Duodenal mucosa (tissue), 2 donors: ENCODE measurements around the gene PDS5B.
"Not testable (repeated sequence)": the region's sequence is repeated elsewhere in the genome, so short reads cannot be mapped to it uniquely, and the experiment has no call there.

Experiments used
- H3K27ac ChIP-seq: one replicate; pipeline ENCODE4 v1.7.0; 2013; ENCODE audit warnings: low read depth, low read length
- H3K27me3 ChIP-seq, 2 donors: one replicate each; pipeline ENCODE4 v1.7.0; 2013; ENCODE audit warnings: low read length in 2 of 2, control low read depth in 1 of 2; ENCODE audit not compliant: insufficient read depth in 2 of 2, control insufficient read depth in 1 of 2
- H3K36me3 ChIP-seq, 2 donors: one replicate each; pipeline ENCODE4 v1.7.0; 2013; ENCODE audit warnings: low read length in 2 of 2, control low read depth in 1 of 2; ENCODE audit not compliant: insufficient read depth in 2 of 2, control insufficient read depth in 1 of 2
- H3K4me1 ChIP-seq, 2 donors: one replicate each; pipeline ENCODE4 v1.7.0; 2013; ENCODE audit warnings: low read length in 2 of 2, control low read depth in 1 of 2; ENCODE audit not compliant: insufficient read depth in 2 of 2, control insufficient read depth in 1 of 2
- H3K4me3 ChIP-seq, 2 donors: one replicate each; pipeline ENCODE4 v1.7.0; 2013; ENCODE audit warnings: low read length in 2 of 2, low read depth in 1 of 2
- H3K9ac ChIP-seq, 2 donors: one replicate each; pipeline ENCODE4 v1.7.0; 2013; ENCODE audit warnings: low read length in 2 of 2, low read depth in 1 of 2
- H3K9me3 ChIP-seq, 2 donors: one replicate each; pipeline ENCODE4 v1.7.0; 2013; ENCODE audit warnings: low read length in 2 of 2, control low read depth in 1 of 2; ENCODE audit not compliant: control insufficient read depth in 1 of 2

The PDS5B gene

DNA sequence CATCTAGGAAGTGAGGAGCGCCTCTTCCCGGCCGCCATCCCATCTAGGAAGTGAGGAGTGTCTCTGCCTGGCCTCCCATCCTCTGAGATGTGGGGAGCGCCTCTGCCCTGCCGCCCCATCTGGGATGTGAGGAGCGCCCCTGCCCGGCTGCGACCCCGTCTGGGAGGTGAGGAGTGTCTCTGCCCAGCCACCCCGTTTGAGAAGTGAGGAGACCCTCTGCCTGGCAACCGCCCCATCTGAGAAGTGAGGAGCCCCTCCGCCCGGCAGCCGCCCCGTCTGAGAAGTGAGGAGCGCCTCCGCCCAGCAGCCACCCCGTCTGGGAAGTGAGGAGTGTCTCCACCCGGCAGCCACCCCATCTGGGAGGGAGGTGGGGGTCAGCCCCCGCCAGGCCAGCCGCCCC lies 129.9 kb downstream of the PDS5B start:
- not testable (repeated sequence) for H3K27me3 ChIP-seq, H3K27ac ChIP-seq, H3K9ac ChIP-seq, H3K4me1 ChIP-seq, H3K4me3 ChIP-seq, H3K9me3 ChIP-seq
- peaks cover 18 to 30% of the 10 kb centered on the region in 2 donors for H3K36me3 ChIP-seq

DNA sequence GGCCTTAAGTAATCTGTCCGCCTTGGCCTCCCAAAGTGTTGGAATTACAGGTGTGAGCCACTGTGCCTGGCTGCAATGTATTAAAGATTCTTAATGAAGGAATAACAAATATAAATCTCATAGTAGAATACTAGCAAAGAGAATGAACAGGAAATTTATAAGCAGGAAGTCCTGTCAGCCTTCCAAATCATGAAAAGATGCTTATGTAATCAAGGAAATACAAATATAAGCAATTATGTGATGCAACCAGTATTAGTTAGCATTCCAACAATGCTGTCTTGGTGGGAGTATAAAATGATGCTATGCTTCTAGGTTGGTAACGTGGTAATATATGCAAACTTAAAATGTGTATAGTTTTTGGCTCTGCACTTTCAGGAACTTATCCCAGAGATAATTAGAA lies 133.8 kb downstream of the PDS5B start:
- no peaks in the 10 kb centered on the region for H3K27me3 ChIP-seq
- H3K9me3 ChIP-seq, result peaks cover 0 to 2% of the 10 kb centered on the region in 2 donors
- no peak overlapping the region for H3K4me3 ChIP-seq
- H3K4me1 ChIP-seq, result no peaks in the 10 kb centered on the region
- H3K9ac ChIP-seq, result no peak overlapping the region
- no peak overlapping the region for H3K27ac ChIP-seq
- H3K36me3 ChIP-seq, result peaks cover 5 to 15% of the 10 kb centered on the region in 2 donors

DNA sequence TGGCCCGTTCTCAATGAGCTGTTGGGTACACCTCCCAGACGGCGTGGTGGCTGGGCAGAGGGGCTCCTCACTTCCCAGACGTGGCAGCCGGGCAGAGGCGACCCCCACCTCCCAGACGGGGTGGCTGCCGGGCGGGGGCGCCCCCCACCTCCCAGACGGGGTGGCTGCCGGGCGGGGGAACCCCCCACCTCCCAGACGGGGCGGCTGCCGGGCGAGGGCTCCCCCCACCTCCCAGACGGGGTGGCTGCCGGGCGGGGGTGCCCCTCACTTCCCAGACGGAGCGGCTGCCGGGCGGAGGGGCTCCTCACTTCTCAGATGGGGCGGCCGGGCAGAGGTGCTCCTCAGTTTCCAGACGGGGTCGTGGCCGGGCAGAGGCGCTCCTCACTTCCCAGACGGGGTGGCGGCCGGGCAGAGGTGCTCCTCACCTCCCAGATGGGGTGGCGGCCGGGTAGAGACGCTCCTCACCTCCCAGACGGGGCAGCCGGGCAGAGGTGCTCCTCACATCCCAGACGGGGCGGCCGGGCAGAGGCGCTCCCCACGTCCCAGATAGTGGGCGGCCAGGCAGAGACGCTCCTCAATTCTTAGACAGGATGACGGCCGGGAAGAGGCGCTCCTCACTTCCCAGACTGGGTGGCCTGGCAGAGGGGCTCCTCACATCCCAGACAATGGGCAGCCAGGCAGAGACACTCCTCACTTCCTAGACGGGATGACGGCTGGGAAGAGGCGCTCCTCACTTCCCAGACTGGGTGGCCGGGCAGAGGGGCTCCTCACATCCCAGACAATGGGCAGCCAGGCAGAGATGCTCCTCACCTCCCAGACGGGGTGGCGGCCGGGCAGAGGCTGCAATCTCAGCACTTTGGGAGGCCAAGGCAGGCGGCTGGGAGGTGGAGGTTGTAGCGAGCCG lies 135.1 kb downstream of the PDS5B start:
- not testable (repeated sequence) for H3K4me3 ChIP-seq, H3K4me1 ChIP-seq

DNA sequence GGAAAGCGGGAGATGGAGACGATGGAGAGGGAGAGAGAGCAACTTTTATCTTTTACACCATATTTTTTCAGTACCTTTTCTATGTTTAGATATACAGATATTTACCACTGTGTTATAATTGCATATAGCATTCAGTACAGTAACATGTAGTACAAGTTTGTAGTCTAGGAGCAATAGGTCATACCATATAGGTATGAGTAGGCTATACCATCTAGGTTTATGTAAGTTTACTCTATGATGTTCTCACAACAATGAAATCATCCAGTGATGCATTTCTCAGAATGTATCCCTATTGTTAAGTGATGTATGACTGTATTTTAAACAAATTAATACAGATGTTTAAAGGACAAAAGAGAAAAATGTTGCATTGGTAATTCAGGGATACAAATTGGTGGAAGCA lies 136.1 kb downstream of the PDS5B start:
- no peak overlapping the region for H3K4me3 ChIP-seq
- H3K27ac ChIP-seq, result no peak overlapping the region
- no peaks in the 10 kb centered on the region for H3K27me3 ChIP-seq
- peaks cover 0 to 11% of the 10 kb centered on the region in 2 donors for H3K36me3 ChIP-seq
- H3K4me1 ChIP-seq, result no peaks in the 10 kb centered on the region
- no peaks in the 10 kb centered on the region for H3K9me3 ChIP-seq
- H3K9ac ChIP-seq, result no peak overlapping the region

More for the DNA sequence above, 135.1 kb downstream of the PDS5B start:
- peaks cover 0 to 11% of the 10 kb centered on the region in 2 donors for H3K36me3 ChIP-seq
- H3K27ac ChIP-seq, H3K27me3 ChIP-seq, H3K9ac ChIP-seq, H3K9me3 ChIP-seq: not testable (repeated sequence)

DNA sequence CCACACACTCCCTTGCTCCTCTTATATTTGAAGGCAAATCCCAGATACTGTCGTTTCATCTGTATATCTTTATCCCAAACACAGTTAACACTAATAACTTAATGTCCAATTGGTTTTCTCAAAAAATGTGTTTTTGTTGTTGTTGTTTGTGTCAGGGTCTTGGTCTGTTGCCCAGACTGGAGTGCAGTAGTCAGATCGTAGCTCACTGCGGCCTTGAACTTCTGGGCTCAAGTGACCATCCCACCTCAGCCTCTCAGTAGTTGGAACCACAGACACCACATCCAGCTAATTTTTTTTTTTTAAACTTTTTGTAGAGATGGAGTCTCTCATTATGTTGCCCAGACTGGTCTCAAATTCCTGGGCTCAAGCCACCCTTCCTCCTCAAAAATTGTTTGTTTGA lies 137.7 kb downstream of the PDS5B start:
- Histone ChIP-seq H3K9ac (no peak overlapping the region), H3K9me3 (no peaks in the 10 kb centered on the region), H3K36me3 (peaks cover 0 to 11% of the 10 kb centered on the region in 2 donors), H3K4me3 (no peak overlapping the region), H3K27me3 (no peaks in the 10 kb centered on the region), H3K4me1 (no peaks in the 10 kb centered on the region), H3K27ac (no peak overlapping the region)

DNA sequence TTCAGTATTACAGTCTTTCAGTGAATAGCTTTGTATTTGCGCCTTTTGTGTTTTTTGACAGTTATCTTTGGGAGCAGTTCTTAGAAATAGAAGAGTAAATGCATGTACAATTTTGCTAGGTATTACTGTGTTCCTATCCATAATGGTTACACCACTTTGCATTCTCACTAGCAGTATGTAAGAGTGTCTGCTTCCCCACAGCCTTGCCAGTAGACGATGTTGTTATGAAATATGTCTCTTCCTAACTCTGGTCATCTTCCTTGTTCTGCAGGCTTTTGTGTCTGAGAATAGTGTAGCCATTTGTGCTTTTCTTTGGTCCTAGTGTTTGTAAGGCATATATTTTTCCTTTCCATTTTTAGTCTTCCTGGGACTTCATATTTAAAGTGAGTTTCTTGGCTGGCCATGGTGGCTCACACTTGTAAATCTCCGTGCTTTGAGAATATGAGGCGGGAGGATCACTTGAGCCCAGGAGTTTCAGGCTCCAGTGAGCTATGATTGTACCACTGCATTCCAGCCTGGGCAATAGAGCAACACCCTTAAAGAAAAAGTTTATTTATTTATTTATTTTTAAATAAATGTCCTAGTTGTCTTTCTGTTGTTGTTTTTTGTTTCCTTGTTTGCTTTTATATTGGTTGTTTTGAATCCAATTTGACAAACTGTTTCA lies 140.3 kb downstream of the PDS5B start:
- Histone ChIP-seq H3K27ac (no peak overlapping the region), H3K9ac (no peak overlapping the region)

DNA sequence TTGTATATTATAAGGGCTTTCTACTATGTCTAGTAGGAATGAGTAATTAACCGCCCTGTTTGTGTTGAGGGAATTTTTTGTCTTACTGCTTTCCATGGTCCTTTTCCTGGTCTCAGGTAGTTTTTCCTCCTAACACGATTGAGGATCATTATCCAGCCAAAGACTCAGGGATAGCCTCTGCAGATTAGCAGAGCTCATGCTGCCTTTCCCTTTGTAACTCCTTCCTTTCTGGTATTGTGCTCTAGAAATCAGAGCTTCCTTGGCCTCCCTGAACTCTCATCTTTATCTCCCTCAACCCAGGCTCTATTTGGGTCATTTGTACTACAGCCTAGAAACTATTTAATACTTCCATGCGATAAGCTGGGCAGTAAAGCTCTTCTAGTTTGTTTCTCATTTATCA lies 142.1 kb downstream of the PDS5B start:
- no peaks in the 10 kb centered on the region for H3K27me3 ChIP-seq
- H3K9me3 ChIP-seq, result no peaks in the 10 kb centered on the region
- no peak overlapping the region for H3K27ac ChIP-seq
- no peak overlapping the region for H3K9ac ChIP-seq
- peaks cover 0 to 11% of the 10 kb centered on the region in 2 donors for H3K36me3 ChIP-seq
- H3K4me1 ChIP-seq, result peaks cover 0 to 5% of the 10 kb centered on the region in 2 donors
- no peak overlapping the region for H3K4me3 ChIP-seq

More for the DNA sequence above, 140.3 kb downstream of the PDS5B start:
- Histone ChIP-seq H3K36me3 (peaks cover 0 to 11% of the 10 kb centered on the region in 2 donors), H3K9me3 (no peaks in the 10 kb centered on the region), H3K27me3 (no peaks in the 10 kb centered on the region), H3K4me1 (peaks cover 0 to 3% of the 10 kb centered on the region in 2 donors), H3K4me3 (no peak overlapping the region)

DNA sequence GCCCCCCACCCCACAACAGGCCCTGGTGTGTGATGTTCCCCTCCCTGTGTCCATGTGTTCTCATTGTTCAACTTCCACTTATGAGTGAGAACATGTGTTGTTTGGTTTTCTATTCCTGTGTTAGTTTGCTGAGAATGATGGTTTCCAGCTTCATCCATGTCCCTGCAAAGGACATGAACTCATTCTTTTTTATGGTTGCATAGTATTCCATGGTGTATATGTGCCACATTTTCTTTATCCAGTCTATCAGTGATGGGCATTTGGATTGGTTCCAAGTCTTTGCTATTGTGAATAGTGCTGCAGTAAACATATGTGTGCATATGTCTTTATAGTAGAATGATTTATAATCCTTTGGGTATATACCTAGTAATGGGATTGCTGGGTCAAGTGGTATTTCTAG lies 142.8 kb downstream of the PDS5B start:
- not testable (repeated sequence) for H3K27ac ChIP-seq, H3K4me3 ChIP-seq, H3K4me1 ChIP-seq, H3K36me3 ChIP-seq, H3K9me3 ChIP-seq, H3K9ac ChIP-seq, H3K27me3 ChIP-seq

DNA sequence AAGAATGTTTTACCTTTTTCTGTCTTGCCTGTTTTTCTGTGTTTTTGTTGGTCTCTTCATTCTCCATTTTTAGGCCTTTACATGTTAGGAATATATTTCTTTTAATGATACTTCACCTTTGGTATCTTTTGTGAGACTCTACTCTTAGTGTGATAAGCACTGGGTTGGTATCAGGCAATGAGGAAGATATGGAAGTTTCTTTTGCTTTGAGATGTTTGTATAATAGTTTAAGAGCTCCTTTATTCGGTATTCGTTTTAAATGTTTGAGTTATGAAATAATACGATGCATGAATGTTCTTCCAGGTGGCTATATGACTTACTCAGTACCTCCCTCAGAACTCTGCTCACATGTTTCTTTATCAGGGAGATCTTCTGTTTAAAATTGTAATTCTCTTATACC lies 144.8 kb downstream of the PDS5B start:
- Histone ChIP-seq H3K27ac (no peak overlapping the region), H3K36me3 (no peaks in the 10 kb centered on the region), H3K4me1 (peaks cover 5 to 11% of the 10 kb centered on the region in 2 donors), H3K4me3 (no peak overlapping the region), H3K27me3 (no peaks in the 10 kb centered on the region), H3K9me3 (no peaks in the 10 kb centered on the region), H3K9ac (no peak overlapping the region)

DNA sequence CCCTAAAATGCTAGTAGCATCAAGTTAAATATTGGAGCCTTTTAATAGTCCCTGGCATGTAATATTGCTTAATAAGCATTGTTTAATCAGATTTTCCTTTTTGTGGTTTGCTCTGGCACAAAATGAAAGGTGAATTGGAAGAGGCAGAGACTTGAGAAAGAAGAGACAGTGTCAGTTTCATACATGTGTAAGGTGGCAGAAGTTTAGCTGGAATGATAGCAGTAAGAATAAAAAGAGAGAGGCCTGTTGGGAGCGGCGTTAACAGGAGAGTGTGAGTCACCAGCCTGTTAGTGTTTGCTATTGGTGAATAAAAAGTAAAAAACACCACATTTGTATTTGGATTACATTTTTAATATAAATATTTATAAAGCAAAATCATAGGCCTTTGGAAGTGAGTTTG lies 145.3 kb downstream of the PDS5B start:
- Histone ChIP-seq H3K4me3 (no peak overlapping the region), H3K4me1 (peaks cover 5 to 16% of the 10 kb centered on the region in 2 donors), H3K27ac (no peak overlapping the region), H3K9ac (no peak overlapping the region), H3K27me3 (no peaks in the 10 kb centered on the region), H3K9me3 (no peaks in the 10 kb centered on the region), H3K36me3 (no peaks in the 10 kb centered on the region)
